NB4 (cell line): ENCODE data around the gene DAGLB.
A peak's percentile ranks its signal among the peaks of the same experiment; 100 is the strongest.

Experiments
- DNase-seq: peaks from one replicate; pipeline ENCODE4 v3.0.0; 2010; ENCODE audit warnings: low read depth
- H3K4me3 ChIP-seq: one replicate; pipeline ENCODE4 v1.5.1; 2011; ENCODE audit warnings: mild to moderate bottlenecking, low read depth, low read length, moderate library complexity
- CTCF ChIP-seq: IDR thresholded peaks from one replicate; pipeline ENCODE4 v1.5.1; 2012; ENCODE audit warnings: low read depth, low read length
- MAX ChIP-seq: IDR thresholded peaks from 2 replicates; pipeline ENCODE4 v1.6.1; 2011; ENCODE audit warnings: low read depth, low read length
- MYC ChIP-seq: IDR thresholded peaks from 2 replicates; pipeline ENCODE4 v1.6.1; 2011; ENCODE audit warnings: low read depth, low read length
- POLR2A ChIP-seq: IDR thresholded peaks from 2 replicates; pipeline ENCODE4 v1.6.1; 2011; ENCODE audit warnings: mild to moderate bottlenecking; ENCODE audit not compliant: insufficient read length; ENCODE audit errors: extremely low read depth

The DAGLB gene

GRCh38 chr7:6446838-6447580 lies 745 bp downstream of the DAGLB start:
- DNase-seq, result peak; percentile 89
- TF ChIP-seq MAX, result peak; percentile 90
- TF ChIP-seq CTCF, result no peak
- peak; percentile 92 for TF ChIP-seq MYC
- no peak for TF ChIP-seq POLR2A
- peak overlapping the region; percentile 70 for H3K4me3 ChIP-seq

- TF ChIP-seq MAX, result no peak
- TF ChIP-seq CTCF, result no peak
- TF ChIP-seq POLR2A, result no peak
- no peak for TF ChIP-seq MYC
- DNase-seq, result no peak
- peak overlapping the region; percentile 14 for H3K4me3 ChIP-seq
Observed at GRCh38 chr7:6444516-6445269, 3.1 kb downstream of the DAGLB start.

- no peak overlapping the region for H3K4me3 ChIP-seq
- TF ChIP-seq MYC (no peak), CTCF (no peak), POLR2A (no peak)
- no peak for DNase-seq
Observed at GRCh38 chr7:6443372-6443941, 4.3 kb downstream of the DAGLB start.

GRCh38 chr7:6442114-6442513 lies 5.6 kb downstream of the DAGLB start:
- peak; percentile 61 for DNase-seq
- TF ChIP-seq MAX (no peak), MYC (no peak), POLR2A (no peak), CTCF (no peak)
- H3K4me3 ChIP-seq, result no peak overlapping the region

GRCh38 chr7:6440381-6440780 lies 7.4 kb downstream of the DAGLB start:
- no peak for DNase-seq
- no peak overlapping the region for H3K4me3 ChIP-seq
- no peak for TF ChIP-seq CTCF
- TF ChIP-seq POLR2A, result no peak
- no peak for TF ChIP-seq MYC
- no peak for TF ChIP-seq MAX
